CD4-positive, alpha-beta T cell (primary cell): Measurements from ENCODE around the gene PARPBP. TPM values are rescaled to one million over a fixed set of nuclear protein-coding genes. Genes with fewer than 3 reads are reported as not detected.
"Not testable (repeated sequence)": the region's sequence is repeated elsewhere in the genome, so short reads cannot be mapped to it uniquely, and the experiment has no call there.

Experiments used
- ATAC-seq: fragments of 200-7000 bp; cut with Tn5 transposase; one replicate; pipeline ENCODE4 v1.10.0; 2022; ENCODE audit warnings: mild to moderate bottlenecking; ENCODE audit not compliant: poor library complexity
- CTCF ChIA-PET: fragments of 350-600 bp; sonication (Branson Sonifier 250); formaldehyde crosslinking; loops from one replicate; lab custom pipeline; 2021; ENCODE audit warnings: antibody characterized with exemption, inconsistent platforms; lab: Charles Lee
- POLR2A ChIA-PET: fragments of 350-600 bp; sonication (Branson Sonifier 250); formaldehyde crosslinking; loops from one replicate; lab custom pipeline; 2021; ENCODE audit warnings: antibody characterized with exemption, inconsistent platforms; lab: Charles Lee
- DNase-seq, 14 experiments: peaks; one replicate each; pipeline ENCODE4 v3.0.0-alpha.2; 2013 to 2020; ENCODE audit warnings: mixed read lengths in 2 of 14
- H3K27ac ChIP-seq, 2 donors: one replicate each; pipeline versions ENCODE4 v1.5.1 to v1.7.0; 2013; ENCODE audit warnings: low read length in 2 of 2, low read depth in 1 of 2, mild to moderate bottlenecking in 1 of 2
- H3K27me3 ChIP-seq, 2 experiments: 1 replicate in 1 of 2; 2 replicates in 1 of 2; pipeline versions ENCODE4 v1.6.1 to v1.7.0; 2013; ENCODE audit warnings: low read length in 2 of 2, control low read depth in 1 of 2, mild to moderate bottlenecking in 1 of 2, moderate library complexity in 1 of 2; ENCODE audit not compliant: insufficient read depth in 2 of 2, control insufficient read depth in 1 of 2
- H3K36me3 ChIP-seq: one replicate; pipeline ENCODE4 v1.6.1; 2013; ENCODE audit warnings: low read length, control low read depth; ENCODE audit not compliant: insufficient read depth
- H3K4me1 ChIP-seq: one replicate; pipeline ENCODE4 v1.6.1; 2013; ENCODE audit warnings: low read length, control low read depth; ENCODE audit not compliant: insufficient read depth
- H3K4me3 ChIP-seq: one replicate; pipeline ENCODE4 v1.5.1; 2013; ENCODE audit warnings: mild to moderate bottlenecking, low read length, moderate library complexity
- H3K9me3 ChIP-seq, 2 experiments: 1 replicate in 1 of 2; 2 replicates in 1 of 2; pipeline versions ENCODE4 v1.6.1 to v1.7.0; 2013; ENCODE audit warnings: low read length in 2 of 2, mild to moderate bottlenecking in 2 of 2, control low read depth in 1 of 2, moderate library complexity in 1 of 2; ENCODE audit not compliant: control insufficient read depth in 1 of 2, insufficient read depth in 1 of 2
- H3K27ac Mint-ChIP-seq: one replicate; pipeline ENCODE4 v1.8.0; 2020; ENCODE audit warnings: mixed read lengths
- H3K27me3 Mint-ChIP-seq: one replicate; pipeline ENCODE4 v1.8.0; 2021; ENCODE audit warnings: mixed read lengths
- H3K36me3 Mint-ChIP-seq: one replicate; pipeline ENCODE4 v1.8.0; 2021; ENCODE audit warnings: low read depth, mixed read lengths
- H3K4me1 Mint-ChIP-seq: one replicate; pipeline ENCODE4 v1.8.0; 2021; ENCODE audit warnings: low read depth, mixed read lengths
- H3K4me3 Mint-ChIP-seq: one replicate; pipeline ENCODE4 v1.8.0; 2020; ENCODE audit warnings: mild to moderate bottlenecking, mixed read lengths
- H3K9me3 Mint-ChIP-seq: one replicate; pipeline ENCODE4 v1.8.0; 2020; ENCODE audit warnings: mixed read lengths
- intact Hi-C, 2 experiments: fragments of 100-400 bp; cut with DNase I in 1 of 2; cut with micrococcal nuclease in 1 of 2; formaldehyde crosslinking; loops; one replicate each; pipeline versions ENCODE4 v1.15.1 to v1.9.0; 2023 to 2025; cut with DNase I, micrococcal nuclease
- total RNA-seq, 174 experiments: library from RNA in 2 of 174; stranded (reverse) in 2 of 174; gene quantifications; one replicate each; pipeline ENCODE4 v1.2.3 and lab custom pipeline; 2021 to 2026
- TF ChIP-seq, protein P1 (sequence below): fragments of 200-600 bp; IDR thresholded peaks from one replicate; pipeline ENCODE4 v1.8.0; 2022; ENCODE audit warnings: antibody characterized with exemption, mild to moderate bottlenecking

PARPBP gene
- total RNA-seq, 2 experiments from 2014 or later, result 1.1 to 1.5 TPM

DNA sequence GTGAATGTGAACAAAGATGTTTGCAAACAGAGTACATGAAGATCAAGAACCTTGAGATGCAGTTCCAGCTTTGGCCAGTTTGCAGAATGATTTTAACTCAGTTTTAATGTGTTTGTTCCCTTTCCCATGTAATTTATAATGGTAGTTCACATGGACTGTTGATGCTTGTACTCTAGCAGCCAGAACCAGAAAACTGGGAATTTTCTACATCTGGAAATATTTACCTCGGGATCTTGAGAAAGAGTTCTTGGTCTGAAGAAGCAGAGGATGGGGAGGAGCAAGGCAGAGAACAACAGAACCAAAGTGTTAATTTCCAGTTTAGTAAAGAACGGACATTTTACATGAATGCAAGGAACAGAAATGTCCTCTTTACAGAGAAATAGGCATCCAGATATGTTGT is 114.6 kb downstream of the PARPBP start:
- Mint-ChIP-seq H3K27ac (no peak overlapping the region), H3K27me3 (peaks cover 11% of the 10 kb centered on the region), H3K4me3 (no peak overlapping the region), H3K36me3 (no peaks in the 10 kb centered on the region), H3K9me3 (no peaks in the 10 kb centered on the region), H3K4me1 (no peaks in the 10 kb centered on the region)
- Histone ChIP-seq H3K27me3 (no peaks in the 10 kb centered on the region), H3K27ac (no peak overlapping the region), H3K4me1 (no peaks in the 10 kb centered on the region), H3K4me3 (no peak overlapping the region), H3K36me3 (no peaks in the 10 kb centered on the region), H3K9me3 (no peaks in the 10 kb centered on the region)
- no peak for DNase-seq
- intact Hi-C loops, result no loop called here
- ChIA-PET CTCF (no interaction called here), POLR2A (interaction anchor here (0.5 kb wide), 1 partner anchor 211 kb away, joined by 4 read pairs; no protein-coding TSS in a partner anchor)
- no peak for ATAC-seq
- TF ChIP-seq, protein P1, sequence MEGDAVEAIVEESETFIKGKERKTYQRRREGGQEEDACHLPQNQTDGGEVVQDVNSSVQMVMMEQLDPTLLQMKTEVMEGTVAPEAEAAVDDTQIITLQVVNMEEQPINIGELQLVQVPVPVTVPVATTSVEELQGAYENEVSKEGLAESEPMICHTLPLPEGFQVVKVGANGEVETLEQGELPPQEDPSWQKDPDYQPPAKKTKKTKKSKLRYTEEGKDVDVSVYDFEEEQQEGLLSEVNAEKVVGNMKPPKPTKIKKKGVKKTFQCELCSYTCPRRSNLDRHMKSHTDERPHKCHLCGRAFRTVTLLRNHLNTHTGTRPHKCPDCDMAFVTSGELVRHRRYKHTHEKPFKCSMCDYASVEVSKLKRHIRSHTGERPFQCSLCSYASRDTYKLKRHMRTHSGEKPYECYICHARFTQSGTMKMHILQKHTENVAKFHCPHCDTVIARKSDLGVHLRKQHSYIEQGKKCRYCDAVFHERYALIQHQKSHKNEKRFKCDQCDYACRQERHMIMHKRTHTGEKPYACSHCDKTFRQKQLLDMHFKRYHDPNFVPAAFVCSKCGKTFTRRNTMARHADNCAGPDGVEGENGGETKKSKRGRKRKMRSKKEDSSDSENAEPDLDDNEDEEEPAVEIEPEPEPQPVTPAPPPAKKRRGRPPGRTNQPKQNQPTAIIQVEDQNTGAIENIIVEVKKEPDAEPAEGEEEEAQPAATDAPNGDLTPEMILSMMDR, result no peak

DNA sequence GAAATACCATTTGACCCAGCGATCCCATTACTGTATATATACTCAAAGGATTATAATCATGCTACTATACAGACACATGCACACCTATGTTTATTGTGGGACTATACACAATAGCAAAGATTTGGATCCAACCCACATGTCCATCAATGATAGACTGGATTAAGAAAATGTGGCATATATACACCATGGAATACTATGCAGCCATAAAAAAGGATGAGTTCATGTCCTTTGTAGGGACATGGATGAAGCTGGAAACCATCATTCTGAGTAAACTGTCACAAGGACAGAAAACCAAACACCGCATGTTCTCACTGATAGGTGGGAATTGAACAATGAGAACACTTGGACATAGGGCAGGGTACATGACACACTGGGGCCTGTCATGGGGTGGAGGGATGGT is 120.9 kb downstream of the PARPBP start:
- H3K4me1 ChIP-seq, H3K27me3 ChIP-seq, H3K4me3 Mint-ChIP-seq, H3K27ac Mint-ChIP-seq, H3K36me3 ChIP-seq, H3K4me1 Mint-ChIP-seq, H3K27ac ChIP-seq, H3K9me3 Mint-ChIP-seq, intact Hi-C loops, DNase-seq, POLR2A ChIA-PET, ATAC-seq, H3K36me3 Mint-ChIP-seq, H3K4me3 ChIP-seq, H3K9me3 ChIP-seq: not testable (repeated sequence)
- H3K27me3 Mint-ChIP-seq, result peaks cover 11% of the 10 kb centered on the region
- CTCF ChIA-PET, result interaction anchor here (0.8 kb wide), 1 partner anchor 9 kb away, joined by 3 read pairs; no protein-coding TSS in a partner anchor

Other genes starting within 250 kb of the PARPBP start
- 1 to 10 TPM; 1.3 to 1.6 TPM for gene DRAM1, start 242.6 kb upstream of the PARPBP start, total RNA-seq
- gene WASHC3, start 58.2 kb upstream of the PARPBP start, total RNA-seq, result 10 to 100 TPM; 16.9 to 20.3 TPM
- gene NUP37, start 69 bp upstream of the PARPBP start, total RNA-seq, result 1 to 10 TPM; 9.4 to 9.6 TPM
- not detected for gene PMCH, start 77.7 kb downstream of the PARPBP start, total RNA-seq